GM23338 (cell line): ENCODE measurements around the gene SLC35D3. TPM values are rescaled to one million over a fixed set of nuclear protein-coding genes. Genes with fewer than 3 reads are reported as not detected.

Experiments used
- ATAC-seq: fragments of 200-7000 bp; cut with Tn5 transposase; 3 replicates; pipeline ENCODE4 v1.9.1; 2020
- DNase-seq: peaks from one replicate; pipeline ENCODE4 v3.0.0-alpha.2; 2015; ENCODE audit warnings: low spot score
- H2AFZ ChIP-seq: fragments of 200-600 bp; sonication (generic); 2 replicates; pipeline ENCODE4 v1.8.0; 2016; ENCODE audit warnings: antibody characterized with exemption, mild to moderate bottlenecking, moderate library complexity
- H3F3A ChIP-seq: fragments of 200-600 bp; sonication (generic); replicated peaks from 2 replicates; pipeline ENCODE4 v1.8.0; 2017; ENCODE audit warnings: antibody characterized with exemption, mixed run types, low read depth
- H3K27ac ChIP-seq: fragments of 200-600 bp; sonication (generic); 2 replicates; pipeline ENCODE4 v1.6.1; 2016; ENCODE audit warnings: low read depth
- H3K27me3 ChIP-seq: fragments of 200-600 bp; sonication (generic); 2 replicates; pipeline ENCODE4 v1.8.0; 2016; ENCODE audit warnings: mild to moderate bottlenecking, mixed run types, moderate library complexity; ENCODE audit not compliant: insufficient read depth
- H3K36me3 ChIP-seq: fragments of 200-600 bp; sonication (generic); 2 replicates; pipeline ENCODE4 v1.8.0; 2016; ENCODE audit warnings: mild to moderate bottlenecking; ENCODE audit not compliant: insufficient read depth
- H3K4me1 ChIP-seq: fragments of 200-600 bp; sonication (generic); 2 replicates; pipeline ENCODE4 v1.8.0; 2016; ENCODE audit warnings: mild to moderate bottlenecking, moderate library complexity; ENCODE audit not compliant: insufficient read depth
- H3K4me2 ChIP-seq: fragments of 200-600 bp; sonication (generic); 2 replicates; pipeline ENCODE4 v1.7.1; 2017; ENCODE audit warnings: mixed run types
- H3K4me3 ChIP-seq: fragments of 200-600 bp; sonication (generic); 2 replicates; pipeline ENCODE4 v1.6.1; 2016; ENCODE audit warnings: mixed run types
- H3K79me2 ChIP-seq: fragments of 200-600 bp; sonication (generic); replicated peaks from 2 replicates; pipeline ENCODE4 v1.8.0; 2017; ENCODE audit warnings: mild to moderate bottlenecking; ENCODE audit not compliant: insufficient read depth
- H3K9me2 ChIP-seq: fragments of 200-600 bp; sonication (generic); 2 replicates; pipeline ENCODE4 v1.8.0; 2017; ENCODE audit not compliant: insufficient read depth
- H4K20me1 ChIP-seq: fragments of 200-600 bp; sonication (generic); replicated peaks from 2 replicates; pipeline ENCODE4 v1.8.0; 2017; ENCODE audit warnings: mild to moderate bottlenecking; ENCODE audit not compliant: insufficient read depth
- H3K27ac Mint-ChIP-seq: 2 replicates; pipeline ENCODE4 v1.8.0; 2020; ENCODE audit warnings: inconsistent platforms, mild to moderate bottlenecking, moderate library complexity, mixed read lengths
- H3K27me3 Mint-ChIP-seq: 3 replicates; pipeline ENCODE4 v1.8.0; 2022; ENCODE audit warnings: low read depth, mild to moderate bottlenecking, moderate library complexity, mixed read lengths, inconsistent platforms; ENCODE audit not compliant: insufficient read depth, poor library complexity
- H3K36me3 Mint-ChIP-seq: 3 replicates; pipeline ENCODE4 v1.8.0; 2021; ENCODE audit warnings: low read depth, mild to moderate bottlenecking, inconsistent platforms, moderate library complexity, mixed read lengths
- H3K4me1 Mint-ChIP-seq: 3 replicates; pipeline ENCODE4 v1.8.0; 2020; ENCODE audit warnings: mild to moderate bottlenecking, inconsistent platforms, mixed read lengths
- H3K4me3 Mint-ChIP-seq: 3 replicates; pipeline ENCODE4 v1.8.0; 2021; ENCODE audit warnings: moderate library complexity, mild to moderate bottlenecking, inconsistent platforms, mixed read lengths
- H3K9me3 Mint-ChIP-seq: 3 replicates; pipeline ENCODE4 v1.8.0; 2020; ENCODE audit warnings: moderate library complexity, mild to moderate bottlenecking, inconsistent platforms, mixed read lengths
- CREB1 ChIP-seq: fragments of 250-450 bp; sonication (Bioruptor Pico); IDR thresholded peaks from 2 replicates; pipeline ENCODE4 v1.5.0; 2020; ENCODE audit warnings: low read depth, mild to moderate bottlenecking, moderate library complexity
- EZH2 ChIP-seq: fragments of 200-600 bp; sonication (generic); IDR thresholded peaks from one replicate; pipeline ENCODE4 v1.8.0; 2017; ENCODE audit warnings: antibody characterized with exemption, mild to moderate bottlenecking, low read depth; ENCODE audit not compliant: unreplicated experiment
- EZH2phosphoT487 ChIP-seq: fragments of 200-600 bp; sonication (generic); IDR thresholded peaks from one replicate; pipeline ENCODE4 v1.8.1; 2018; ENCODE audit warnings: antibody characterized with exemption; ENCODE audit not compliant: unreplicated experiment
- JUNB ChIP-seq: IDR thresholded peaks from one replicate; pipeline ENCODE4 v1.6.1; 2016; ENCODE audit warnings: antibody characterized with exemption; ENCODE audit not compliant: unreplicated experiment
- NANOG ChIP-seq: IDR thresholded peaks from 2 replicates; pipeline ENCODE4 v1.6.1; 2016; ENCODE audit warnings: antibody characterized with exemption, borderline replicate concordance
- POLR2AphosphoS5 ChIP-seq: IDR thresholded peaks from 2 replicates; pipeline ENCODE4 v1.6.1; 2016; ENCODE audit warnings: antibody characterized with exemption, low read depth
- STAT1 ChIP-seq: IDR thresholded peaks from one replicate; pipeline ENCODE4 v1.6.1; 2016; ENCODE audit warnings: antibody characterized with exemption; ENCODE audit not compliant: unreplicated experiment
- ZNF114 ChIP-seq: fragments of 250-450 bp; sonication (Bioruptor Pico); IDR thresholded peaks from 2 replicates; pipeline ENCODE4 v1.5.0; 2020; ENCODE audit warnings: mild to moderate bottlenecking, moderate library complexity
- ZNF331 ChIP-seq: fragments of 250-450 bp; sonication (Bioruptor Pico); IDR thresholded peaks from 2 replicates; pipeline ENCODE4 v1.5.0; 2020; ENCODE audit warnings: low read depth, mild to moderate bottlenecking, moderate library complexity
- polyA plus RNA-seq: library from polyadenylated mRNA; unstranded; fragments of >200 nt; fragmentation: Nextera tagmentation; extraction: Ambion mirVana; gene quantifications from 2 replicates; pipeline ENCODE4 v1.2.1, GENCODE V29; 2016
- total RNA-seq: library from RNA; depleted of rRNA; stranded (reverse); fragments of >200 nt; shearing (Covaris generic); gene quantifications from 2 replicates; pipeline ENCODE4 v1.2.3, GENCODE V29; 2014
- TF ChIP-seq, protein P1 (sequence below): fragments of 250-450 bp; sonication (Bioruptor Pico); IDR thresholded peaks from 2 replicates; pipeline ENCODE4 v1.5.0; 2020; ENCODE audit warnings: mild to moderate bottlenecking, moderate library complexity
- TF ChIP-seq, protein P2 (sequence below): IDR thresholded peaks from one replicate; pipeline ENCODE4 v1.6.1; 2018; ENCODE audit warnings: antibody characterized with exemption; ENCODE audit not compliant: unreplicated experiment
- TF ChIP-seq, protein P3 (sequence below): IDR thresholded peaks from 2 replicates; pipeline ENCODE4 v1.6.1; 2016; ENCODE audit warnings: antibody characterized with exemption

The SLC35D3 gene
- total and polyA plus RNA-seq, 2 experiments from 2014 or later: 0.59 to 1.6 TPM

DNA sequence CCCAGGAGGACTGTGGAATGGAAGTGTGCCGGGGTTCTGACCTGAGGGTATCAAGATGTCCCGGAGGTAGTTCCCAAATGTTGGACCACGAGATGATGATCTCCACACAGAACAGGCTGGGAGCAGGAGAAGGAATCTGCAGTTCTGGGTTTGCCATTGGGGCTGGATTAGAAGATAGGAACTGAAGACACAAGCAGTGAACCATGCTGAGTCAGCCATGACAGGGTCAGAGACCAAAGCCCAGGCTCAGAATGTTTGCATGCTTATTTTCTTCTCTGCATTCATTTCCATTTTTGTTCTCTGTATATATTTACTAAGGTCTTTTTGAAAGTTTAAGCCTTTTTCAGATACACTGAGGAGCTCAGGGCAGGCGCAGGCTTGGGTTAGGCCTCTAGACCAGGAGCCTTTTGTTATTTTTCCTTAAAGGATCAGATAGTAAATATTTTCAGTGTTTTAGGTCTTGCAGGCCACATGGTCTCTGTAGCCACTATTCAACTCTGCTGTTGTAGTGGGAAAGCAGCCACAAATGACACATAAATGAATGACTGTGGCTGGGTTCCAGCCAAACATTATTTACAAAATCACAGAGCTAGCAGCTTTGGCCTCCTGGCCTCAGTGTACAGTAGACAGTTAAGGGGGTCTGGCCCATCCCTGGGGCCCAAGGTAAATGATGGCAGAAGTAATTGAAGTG is 28.5 kb downstream of the SLC35D3 start:
- Histone ChIP-seq H3K36me3 (no peaks in the 10 kb centered on the region), H3K9me2 (peaks cover 8% of the 10 kb centered on the region; the same call in 1 of the 2 replicates), H3F3A (no peaks in the 10 kb centered on the region), H2AFZ (no peak overlapping the region; the same call in 1 of the 2 replicates), H3K27me3 (no peaks in the 10 kb centered on the region), H3K4me1 (peaks cover 15% of the 10 kb centered on the region), H3K79me2 (no peaks in the 10 kb centered on the region), H3K4me3 (no peak overlapping the region), H4K20me1 (no peaks in the 10 kb centered on the region), H3K27ac (no peak overlapping the region), H3K4me2 (no peak overlapping the region)
- H3K27ac Mint-ChIP-seq: no peak overlapping the region
- no peak overlapping the region for H3K4me3 Mint-ChIP-seq
- H3K9me3 Mint-ChIP-seq: peaks cover 17% of the 10 kb centered on the region
- peaks cover 2% of the 10 kb centered on the region for H3K27me3 Mint-ChIP-seq
- DNase-seq (no peak), ATAC-seq (no peak)
- H3K4me1 Mint-ChIP-seq: peaks cover 18% of the 10 kb centered on the region
- peaks cover 15% of the 10 kb centered on the region for H3K36me3 Mint-ChIP-seq
- TF ChIP-seq, protein P1, sequence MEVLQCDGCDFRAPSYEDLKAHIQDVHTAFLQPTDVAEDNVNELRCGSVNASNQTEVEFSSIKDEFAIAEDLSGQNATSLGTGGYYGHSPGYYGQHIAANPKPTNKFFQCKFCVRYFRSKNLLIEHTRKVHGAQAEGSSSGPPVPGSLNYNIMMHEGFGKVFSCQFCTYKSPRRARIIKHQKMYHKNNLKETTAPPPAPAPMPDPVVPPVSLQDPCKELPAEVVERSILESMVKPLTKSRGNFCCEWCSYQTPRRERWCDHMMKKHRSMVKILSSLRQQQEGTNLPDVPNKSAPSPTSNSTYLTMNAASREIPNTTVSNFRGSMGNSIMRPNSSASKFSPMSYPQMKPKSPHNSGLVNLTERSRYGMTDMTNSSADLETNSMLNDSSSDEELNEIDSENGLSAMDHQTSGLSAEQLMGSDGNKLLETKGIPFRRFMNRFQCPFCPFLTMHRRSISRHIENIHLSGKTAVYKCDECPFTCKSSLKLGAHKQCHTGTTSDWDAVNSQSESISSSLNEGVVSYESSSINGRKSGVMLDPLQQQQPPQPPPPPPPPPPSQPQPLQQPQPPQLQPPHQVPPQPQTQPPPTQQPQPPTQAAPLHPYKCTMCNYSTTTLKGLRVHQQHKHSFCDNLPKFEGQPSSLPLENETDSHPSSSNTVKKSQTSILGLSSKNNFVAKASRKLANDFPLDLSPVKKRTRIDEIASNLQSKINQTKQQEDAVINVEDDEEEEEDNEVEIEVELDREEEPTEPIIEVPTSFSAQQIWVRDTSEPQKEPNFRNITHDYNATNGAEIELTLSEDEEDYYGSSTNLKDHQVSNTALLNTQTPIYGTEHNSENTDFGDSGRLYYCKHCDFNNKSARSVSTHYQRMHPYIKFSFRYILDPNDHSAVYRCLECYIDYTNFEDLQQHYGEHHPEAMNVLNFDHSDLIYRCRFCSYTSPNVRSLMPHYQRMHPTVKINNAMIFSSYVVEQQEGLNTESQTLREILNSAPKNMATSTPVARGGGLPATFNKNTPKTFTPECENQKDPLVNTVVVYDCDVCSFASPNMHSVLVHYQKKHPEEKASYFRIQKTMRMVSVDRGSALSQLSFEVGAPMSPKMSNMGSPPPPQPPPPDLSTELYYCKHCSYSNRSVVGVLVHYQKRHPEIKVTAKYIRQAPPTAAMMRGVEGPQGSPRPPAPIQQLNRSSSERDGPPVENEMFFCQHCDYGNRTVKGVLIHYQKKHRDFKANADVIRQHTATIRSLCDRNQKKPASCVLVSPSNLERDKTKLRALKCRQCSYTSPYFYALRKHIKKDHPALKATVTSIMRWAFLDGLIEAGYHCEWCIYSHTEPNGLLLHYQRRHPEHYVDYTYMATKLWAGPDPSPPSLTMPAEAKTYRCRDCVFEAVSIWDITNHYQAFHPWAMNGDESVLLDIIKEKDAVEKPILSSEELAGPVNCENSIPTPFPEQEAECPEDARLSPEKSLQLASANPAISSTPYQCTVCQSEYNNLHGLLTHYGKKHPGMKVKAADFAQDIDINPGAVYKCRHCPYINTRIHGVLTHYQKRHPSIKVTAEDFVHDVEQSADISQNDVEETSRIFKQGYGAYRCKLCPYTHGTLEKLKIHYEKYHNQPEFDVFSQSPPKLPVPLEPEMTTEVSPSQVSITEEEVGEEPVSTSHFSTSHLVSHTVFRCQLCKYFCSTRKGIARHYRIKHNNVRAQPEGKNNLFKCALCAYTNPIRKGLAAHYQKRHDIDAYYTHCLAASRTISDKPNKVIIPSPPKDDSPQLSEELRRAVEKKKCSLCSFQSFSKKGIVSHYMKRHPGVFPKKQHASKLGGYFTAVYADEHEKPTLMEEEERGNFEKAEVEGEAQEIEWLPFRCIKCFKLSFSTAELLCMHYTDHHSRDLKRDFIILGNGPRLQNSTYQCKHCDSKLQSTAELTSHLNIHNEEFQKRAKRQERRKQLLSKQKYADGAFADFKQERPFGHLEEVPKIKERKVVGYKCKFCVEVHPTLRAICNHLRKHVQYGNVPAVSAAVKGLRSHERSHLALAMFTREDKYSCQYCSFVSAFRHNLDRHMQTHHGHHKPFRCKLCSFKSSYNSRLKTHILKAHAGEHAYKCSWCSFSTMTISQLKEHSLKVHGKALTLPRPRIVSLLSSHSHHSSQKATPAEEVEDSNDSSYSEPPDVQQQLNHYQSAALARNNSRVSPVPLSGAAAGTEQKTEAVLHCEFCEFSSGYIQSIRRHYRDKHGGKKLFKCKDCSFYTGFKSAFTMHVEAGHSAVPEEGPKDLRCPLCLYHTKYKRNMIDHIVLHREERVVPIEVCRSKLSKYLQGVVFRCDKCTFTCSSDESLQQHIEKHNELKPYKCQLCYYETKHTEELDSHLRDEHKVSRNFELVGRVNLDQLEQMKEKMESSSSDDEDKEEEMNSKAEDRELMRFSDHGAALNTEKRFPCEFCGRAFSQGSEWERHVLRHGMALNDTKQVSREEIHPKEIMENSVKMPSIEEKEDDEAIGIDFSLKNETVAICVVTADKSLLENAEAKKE (CRISPR knock-in tag): no peak
- TF ChIP-seq POLR2AphosphoS5 (no peak), JUNB (no peak), CREB1 (CRISPR knock-in tag) (no peak), EZH2 (no peak), EZH2phosphoT487 (no peak), STAT1 (no peak), NANOG (no peak), ZNF331 (CRISPR knock-in tag) (no peak), ZNF114 (CRISPR knock-in tag) (no peak)
- TF ChIP-seq, protein P2, sequence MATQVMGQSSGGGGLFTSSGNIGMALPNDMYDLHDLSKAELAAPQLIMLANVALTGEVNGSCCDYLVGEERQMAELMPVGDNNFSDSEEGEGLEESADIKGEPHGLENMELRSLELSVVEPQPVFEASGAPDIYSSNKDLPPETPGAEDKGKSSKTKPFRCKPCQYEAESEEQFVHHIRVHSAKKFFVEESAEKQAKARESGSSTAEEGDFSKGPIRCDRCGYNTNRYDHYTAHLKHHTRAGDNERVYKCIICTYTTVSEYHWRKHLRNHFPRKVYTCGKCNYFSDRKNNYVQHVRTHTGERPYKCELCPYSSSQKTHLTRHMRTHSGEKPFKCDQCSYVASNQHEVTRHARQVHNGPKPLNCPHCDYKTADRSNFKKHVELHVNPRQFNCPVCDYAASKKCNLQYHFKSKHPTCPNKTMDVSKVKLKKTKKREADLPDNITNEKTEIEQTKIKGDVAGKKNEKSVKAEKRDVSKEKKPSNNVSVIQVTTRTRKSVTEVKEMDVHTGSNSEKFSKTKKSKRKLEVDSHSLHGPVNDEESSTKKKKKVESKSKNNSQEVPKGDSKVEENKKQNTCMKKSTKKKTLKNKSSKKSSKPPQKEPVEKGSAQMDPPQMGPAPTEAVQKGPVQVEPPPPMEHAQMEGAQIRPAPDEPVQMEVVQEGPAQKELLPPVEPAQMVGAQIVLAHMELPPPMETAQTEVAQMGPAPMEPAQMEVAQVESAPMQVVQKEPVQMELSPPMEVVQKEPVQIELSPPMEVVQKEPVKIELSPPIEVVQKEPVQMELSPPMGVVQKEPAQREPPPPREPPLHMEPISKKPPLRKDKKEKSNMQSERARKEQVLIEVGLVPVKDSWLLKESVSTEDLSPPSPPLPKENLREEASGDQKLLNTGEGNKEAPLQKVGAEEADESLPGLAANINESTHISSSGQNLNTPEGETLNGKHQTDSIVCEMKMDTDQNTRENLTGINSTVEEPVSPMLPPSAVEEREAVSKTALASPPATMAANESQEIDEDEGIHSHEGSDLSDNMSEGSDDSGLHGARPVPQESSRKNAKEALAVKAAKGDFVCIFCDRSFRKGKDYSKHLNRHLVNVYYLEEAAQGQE: no peak
- TF ChIP-seq, protein P3, sequence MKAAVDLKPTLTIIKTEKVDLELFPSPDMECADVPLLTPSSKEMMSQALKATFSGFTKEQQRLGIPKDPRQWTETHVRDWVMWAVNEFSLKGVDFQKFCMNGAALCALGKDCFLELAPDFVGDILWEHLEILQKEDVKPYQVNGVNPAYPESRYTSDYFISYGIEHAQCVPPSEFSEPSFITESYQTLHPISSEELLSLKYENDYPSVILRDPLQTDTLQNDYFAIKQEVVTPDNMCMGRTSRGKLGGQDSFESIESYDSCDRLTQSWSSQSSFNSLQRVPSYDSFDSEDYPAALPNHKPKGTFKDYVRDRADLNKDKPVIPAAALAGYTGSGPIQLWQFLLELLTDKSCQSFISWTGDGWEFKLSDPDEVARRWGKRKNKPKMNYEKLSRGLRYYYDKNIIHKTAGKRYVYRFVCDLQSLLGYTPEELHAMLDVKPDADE: no peak
